Left lung (tissue), 10 donors: ENCODE results near the gene GCH1. TPM values are rescaled to one million over a fixed set of nuclear protein-coding genes. Genes with fewer than 3 reads are reported as not detected.

Experiments
- ATAC-seq: fragments of 200-7000 bp; cut with Tn5 transposase; one replicate; pipeline ENCODE4 v1.9.1; 2020; ENCODE audit warnings: moderate library complexity
- DNase-seq, 4 donors: peaks; one replicate each; pipeline ENCODE4 v3.0.0-alpha.2; 2013 to 2020
- H3K27ac ChIP-seq, 2 donors: fragments of 200-600 bp; sonication (generic) in 1 of 2; one replicate each; pipeline versions ENCODE4 v1.5.0 to v1.8.0; 2020 to 2021
- H3K27me3 ChIP-seq, 2 donors: fragments of 200-600 bp; sonication (generic) in 1 of 2; one replicate each; pipeline versions ENCODE4 v1.5.0 to v1.8.0; 2020 to 2021
- H3K36me3 ChIP-seq, 2 donors: fragments of 200-600 bp; sonication (generic) in 1 of 2; one replicate each; pipeline versions ENCODE4 v1.5.0 to v1.8.0; 2020 to 2021
- H3K4me1 ChIP-seq, 2 donors: fragments of 200-600 bp; one replicate each; pipeline ENCODE4 v1.8.0; 2021
- H3K4me3 ChIP-seq, 2 donors: fragments of 200-600 bp; sonication (generic) in 1 of 2; one replicate each; pipeline versions ENCODE4 v1.5.0 to v1.8.0; 2020 to 2021; ENCODE audit warnings: mild to moderate bottlenecking in 1 of 2
- H3K9me3 ChIP-seq, 2 donors: fragments of 200-600 bp; sonication (generic) in 1 of 2; one replicate each; pipeline versions ENCODE4 v1.5.0 to v1.8.0; 2020 to 2021
- intact Hi-C, 2 donors: fragments of 100-400 bp; cut with DNase I; formaldehyde crosslinking; loops; one replicate each; pipeline versions ENCODE4 v1.11.2 to v1.14.2; 2022
- polyA plus RNA-seq, 6 donors: library from polyadenylated mRNA; unstranded; fragments of 120-200 nt; gene quantifications; one replicate each; pipeline ENCODE4 v1.2.1, GENCODE V29; 2013; ENCODE audit not compliant: insufficient read length in 6 of 6
- total RNA-seq, 2 donors: library from RNA; stranded (reverse); fragmentation: NEBNext Ultra II Directional; extraction: Animal tissue kit (Norgen Biotek cat#: 25700); gene quantifications; one replicate each; pipeline ENCODE4 v1.2.1, GENCODE V29; 2021
- TF ChIP-seq, protein P1 (sequence below), 2 donors: fragments of 200-600 bp; sonication (generic) in 1 of 2; IDR thresholded peaks; one replicate each; pipeline versions ENCODE4 v1.5.0 to v1.8.0; 2021; ENCODE audit warnings: antibody characterized with exemption in 2 of 2
- donor health status: DM: no; HTN: yes; CAD: no.
- donor health status: DM: no; HTN: no; CAD: no.

GCH1 gene
- total and polyA plus RNA-seq, 8 donors: 5.2 to 22.8 (median 6.9) TPM

DNA sequence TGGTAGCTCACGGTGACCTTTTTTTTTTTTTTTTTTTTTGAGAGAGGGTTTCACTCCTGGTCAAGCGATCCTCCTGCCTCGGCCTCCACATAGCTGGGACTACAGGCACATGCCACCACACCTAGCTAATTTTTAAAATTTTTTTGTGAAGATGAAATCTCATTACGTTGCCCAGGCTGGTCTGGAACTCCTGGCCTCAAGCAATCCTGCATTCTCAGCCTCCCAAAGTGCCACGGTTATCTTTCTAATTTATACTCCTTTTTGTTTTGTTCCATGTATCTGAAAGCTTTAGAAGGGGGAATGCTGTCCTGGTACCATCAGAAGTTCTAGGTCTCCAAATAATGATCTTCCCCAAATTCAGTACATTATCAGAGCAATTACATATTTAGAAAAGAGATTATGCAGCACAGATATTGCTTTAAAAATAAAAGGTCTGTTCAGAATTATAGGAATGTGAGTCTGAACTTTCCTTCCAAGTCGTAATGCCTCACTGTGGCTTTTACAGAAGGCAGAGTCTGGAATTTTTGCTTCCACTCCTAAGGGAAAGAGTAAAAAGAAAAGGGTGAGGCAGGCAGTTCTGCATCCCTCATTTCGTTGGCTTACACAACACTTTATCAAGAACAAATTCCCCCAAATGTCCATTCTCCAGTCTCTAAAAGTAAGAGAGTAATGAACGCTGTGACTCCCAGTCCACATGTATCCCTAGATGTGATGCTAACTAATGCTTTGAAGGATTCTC is 73.0 kb downstream of the GCH1 start:
- TF ChIP-seq, protein P1, sequence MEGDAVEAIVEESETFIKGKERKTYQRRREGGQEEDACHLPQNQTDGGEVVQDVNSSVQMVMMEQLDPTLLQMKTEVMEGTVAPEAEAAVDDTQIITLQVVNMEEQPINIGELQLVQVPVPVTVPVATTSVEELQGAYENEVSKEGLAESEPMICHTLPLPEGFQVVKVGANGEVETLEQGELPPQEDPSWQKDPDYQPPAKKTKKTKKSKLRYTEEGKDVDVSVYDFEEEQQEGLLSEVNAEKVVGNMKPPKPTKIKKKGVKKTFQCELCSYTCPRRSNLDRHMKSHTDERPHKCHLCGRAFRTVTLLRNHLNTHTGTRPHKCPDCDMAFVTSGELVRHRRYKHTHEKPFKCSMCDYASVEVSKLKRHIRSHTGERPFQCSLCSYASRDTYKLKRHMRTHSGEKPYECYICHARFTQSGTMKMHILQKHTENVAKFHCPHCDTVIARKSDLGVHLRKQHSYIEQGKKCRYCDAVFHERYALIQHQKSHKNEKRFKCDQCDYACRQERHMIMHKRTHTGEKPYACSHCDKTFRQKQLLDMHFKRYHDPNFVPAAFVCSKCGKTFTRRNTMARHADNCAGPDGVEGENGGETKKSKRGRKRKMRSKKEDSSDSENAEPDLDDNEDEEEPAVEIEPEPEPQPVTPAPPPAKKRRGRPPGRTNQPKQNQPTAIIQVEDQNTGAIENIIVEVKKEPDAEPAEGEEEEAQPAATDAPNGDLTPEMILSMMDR (IDR thresholded peaks at IDR 0.05): no peak
- no peak overlapping the region for H3K27ac ChIP-seq
- H3K36me3 ChIP-seq: no peaks in the 10 kb centered on the region
- no peak for DNase-seq
- no peak for ATAC-seq
- H3K9me3 ChIP-seq: peaks cover 0 to 8% of the 10 kb centered on the region in 2 donors
- H3K4me3 ChIP-seq: no peak overlapping the region
- intact Hi-C loops: no loop called here
- no peaks in the 10 kb centered on the region for H3K27me3 ChIP-seq
- no peaks in the 10 kb centered on the region for H3K4me1 ChIP-seq

DNA sequence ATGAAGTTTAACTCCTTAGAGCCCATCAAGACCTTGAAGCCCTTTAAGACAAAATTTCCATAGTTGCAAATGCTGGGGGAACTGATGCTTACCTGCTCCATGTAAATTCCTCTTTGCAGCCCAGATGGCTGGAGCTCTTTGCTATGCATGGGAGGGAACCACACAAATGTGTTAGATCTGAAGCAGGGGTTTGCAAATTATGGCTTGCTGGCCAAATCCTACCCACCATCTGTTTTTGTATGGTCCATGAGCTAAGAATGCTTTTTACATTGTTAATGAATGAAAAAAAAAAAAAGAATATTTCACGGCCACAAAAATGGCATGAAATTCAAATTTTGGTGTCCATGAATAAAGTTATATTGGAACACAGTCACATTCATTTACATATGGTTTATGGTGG is 74.6 kb downstream of the GCH1 start:
- Histone ChIP-seq H3K9me3 (peaks cover 0 to 25% of the 10 kb centered on the region in 2 donors), H3K27ac (no peak overlapping the region), H3K36me3 (no peaks in the 10 kb centered on the region), H3K27me3 (no peaks in the 10 kb centered on the region), H3K4me3 (no peak overlapping the region), H3K4me1 (no peaks in the 10 kb centered on the region)
- ATAC-seq (no peak), DNase-seq (no peak)
- TF ChIP-seq, protein P1 (IDR thresholded peaks at IDR 0.05): no peak
- intact Hi-C loops: no loop called here

DNA sequence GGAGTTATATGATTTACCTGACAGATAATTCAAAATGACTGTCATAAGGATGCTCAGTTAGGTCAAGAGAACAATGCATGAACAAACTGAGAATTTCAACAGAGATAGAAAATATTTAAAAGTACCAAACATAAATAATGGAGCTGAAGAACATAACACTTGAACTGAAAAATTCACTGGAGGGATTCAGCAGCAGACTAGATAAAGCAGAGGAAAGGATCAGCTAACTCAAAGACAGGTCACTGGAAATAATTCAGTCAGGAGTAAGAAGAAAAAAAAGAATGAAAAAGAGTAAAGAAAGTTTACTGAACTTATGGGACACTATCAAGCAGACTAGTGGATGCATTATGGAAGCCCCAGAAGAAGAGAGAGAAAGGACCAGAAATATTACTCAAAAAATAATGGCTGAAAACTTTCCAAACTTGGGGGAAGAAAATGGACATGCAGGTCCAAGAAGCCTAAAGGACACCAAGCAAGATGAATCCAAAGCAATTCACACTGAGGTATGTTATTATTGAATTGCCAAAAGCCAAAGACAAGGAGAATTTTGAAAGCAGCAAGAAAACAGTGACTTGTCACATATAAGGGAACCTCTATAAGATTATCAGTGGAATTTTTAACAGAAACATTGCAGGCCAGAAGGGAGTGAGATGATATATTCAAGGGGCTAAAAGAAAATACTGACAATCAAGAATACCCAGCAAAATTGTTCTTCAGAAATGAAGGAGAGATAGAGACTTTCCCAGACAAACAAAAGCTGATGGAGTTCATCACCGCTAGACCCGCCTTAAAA is 78.7 kb downstream of the GCH1 start:
- intact Hi-C loops: no loop called here
- no peaks in the 10 kb centered on the region for H3K36me3 ChIP-seq
- DNase-seq: no peak
- no peaks in the 10 kb centered on the region for H3K27me3 ChIP-seq
- H3K27ac ChIP-seq: no peak overlapping the region
- TF ChIP-seq, protein P1 (IDR thresholded peaks at IDR 0.05): no peak
- H3K9me3 ChIP-seq: peaks cover 0 to 27% of the 10 kb centered on the region in 2 donors
- H3K4me1 ChIP-seq: no peaks in the 10 kb centered on the region
- no peak for ATAC-seq
- H3K4me3 ChIP-seq: no peak overlapping the region

DNA sequence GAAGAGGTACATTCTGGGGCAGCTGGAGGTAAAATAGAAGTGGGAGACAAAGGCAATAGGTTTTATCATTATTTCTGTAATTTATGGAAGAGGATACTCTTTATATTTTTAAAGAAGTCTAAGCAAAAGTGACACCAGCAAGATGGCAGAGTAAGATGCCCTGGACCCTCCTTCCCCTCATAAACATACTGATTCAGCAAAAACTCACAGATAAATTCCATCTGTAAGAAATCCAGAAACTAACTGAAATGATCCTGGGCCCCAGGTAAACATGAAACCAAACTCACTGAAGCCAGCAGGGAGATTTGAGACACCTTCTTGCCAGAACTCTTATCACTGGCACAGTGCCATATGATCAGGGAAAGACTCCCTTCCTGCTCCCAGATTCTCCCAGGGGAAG is 79.9 kb downstream of the GCH1 start:
- no peak for ATAC-seq
- Histone ChIP-seq H3K27ac (no peak overlapping the region), H3K27me3 (no peaks in the 10 kb centered on the region), H3K4me1 (no peaks in the 10 kb centered on the region), H3K36me3 (no peaks in the 10 kb centered on the region), H3K4me3 (no peak overlapping the region), H3K9me3 (peaks cover 0 to 27% of the 10 kb centered on the region in 2 donors)
- DNase-seq: no peak
- intact Hi-C loops: no loop called here
- TF ChIP-seq, protein P1 (IDR thresholded peaks at IDR 0.05): no peak
